ENCODE measurements around the gene MED15.

The MED15 gene

GRCh38 chr22:20605328-20605727, 97.9 kb downstream of the MED15 start:
- TF ChIP-seq CTCF (IDR thresholded peaks at IDR 0.05; ENCODE audit: control insufficient read depth, insufficient read depth, low read depth, low read length, missing control alignments): no peak
- no peak overlapping the region for H3K4me3 ChIP-seq (ENCODE audit: control insufficient read depth, low read depth, low read length)
- DNase-seq (ENCODE audit: low read depth): no peak

- peak; percentile 71 for TF ChIP-seq CTCF (IDR thresholded peaks at IDR 0.05; ENCODE audit: control insufficient read depth, insufficient read depth, low read depth, low read length, missing control alignments)
- H3K4me3 ChIP-seq (ENCODE audit: control insufficient read depth, low read depth, low read length): no peak overlapping the region
- no peak for DNase-seq (ENCODE audit: low read depth)
Observed at GRCh38 chr22:20606041-20606783, 98.8 kb downstream of the MED15 start.

GRCh38 chr22:20606784-20607128, 99.3 kb downstream of the MED15 start:
- H3K4me3 ChIP-seq (ENCODE audit: control insufficient read depth, low read depth, low read length): no peak overlapping the region
- TF ChIP-seq CTCF (IDR thresholded peaks at IDR 0.05; ENCODE audit: control insufficient read depth, insufficient read depth, low read depth, low read length, missing control alignments): no peak
- DNase-seq (ENCODE audit: low read depth): no peak

- TF ChIP-seq CTCF (IDR thresholded peaks at IDR 0.05; ENCODE audit: control insufficient read depth, insufficient read depth, low read depth, low read length, missing control alignments): no peak
- DNase-seq (ENCODE audit: low read depth): no peak
Observed at GRCh38 chr22:20607157-20607907, 99.9 kb downstream of the MED15 start.

GRCh38 chr22:20610243-20610686, 102.9 kb downstream of the MED15 start:
- TF ChIP-seq CTCF (IDR thresholded peaks at IDR 0.05; ENCODE audit: control insufficient read depth, insufficient read depth, low read depth, low read length, missing control alignments): no peak
- DNase-seq (ENCODE audit: low read depth): no peak
- no peak overlapping the region for H3K4me3 ChIP-seq (ENCODE audit: control insufficient read depth, low read depth, low read length)

More at GRCh38 chr22:20607157-20607907, 99.9 kb downstream of the MED15 start:
- H3K4me3 ChIP-seq (ENCODE audit: control insufficient read depth, low read depth, low read length): no peak overlapping the region

- no peak for TF ChIP-seq CTCF (IDR thresholded peaks at IDR 0.05; ENCODE audit: control insufficient read depth, insufficient read depth, low read depth, low read length, missing control alignments)
- DNase-seq (ENCODE audit: low read depth): no peak
- no peak overlapping the region for H3K4me3 ChIP-seq (ENCODE audit: control insufficient read depth, low read depth, low read length)
Observed at GRCh38 chr22:20610757-20611156, 103.3 kb downstream of the MED15 start.
